NCI-H2196 (cell line): ENCODE measurements around the gene CCER1.

Experiments used
- DNase-seq: peaks from one replicate; lab custom pipeline; 2025; ENCODE audit not compliant: unreplicated experiment; lab: John Stamatoyannopoulos, UW

CCER1 gene

DNA sequence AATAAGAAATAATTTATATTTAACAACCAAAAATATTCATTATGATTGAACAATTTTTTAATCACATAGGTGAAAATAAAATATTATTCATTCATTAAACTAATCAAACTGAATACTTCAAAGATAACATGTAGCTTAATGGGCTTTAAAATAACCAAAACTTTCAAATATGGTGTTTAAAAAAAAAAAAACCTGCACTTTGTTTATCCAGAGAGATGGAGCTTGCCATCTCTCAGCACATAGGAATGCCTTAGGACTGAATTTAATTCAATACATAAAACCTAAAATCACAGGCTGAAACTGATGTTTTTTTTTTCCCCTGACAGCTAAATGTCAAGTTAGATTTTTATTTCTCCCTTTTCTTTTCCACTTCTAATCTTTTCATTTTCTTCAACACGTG is 14.4 kb upstream of the CCER1 start:
- DNase-seq: no peak

DNA sequence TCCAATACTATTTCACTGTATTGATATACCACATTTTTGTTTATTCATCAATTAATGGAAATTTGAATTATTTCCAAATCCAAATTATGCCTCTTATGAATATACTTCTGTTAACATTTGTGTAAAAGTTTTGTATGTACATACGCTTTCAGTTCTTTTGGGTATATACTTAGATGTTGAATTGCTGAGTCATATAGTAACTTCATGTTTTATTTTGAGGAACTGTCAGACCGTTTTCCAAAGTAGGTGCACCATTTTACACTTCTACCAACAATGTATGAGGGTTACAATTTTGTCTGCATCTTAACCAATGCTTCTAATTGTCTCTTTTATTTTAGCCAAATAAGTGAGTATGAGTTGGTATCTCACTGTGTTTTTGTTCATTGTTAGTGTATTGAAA is 10.2 kb upstream of the CCER1 start:
- no peak for DNase-seq

DNA sequence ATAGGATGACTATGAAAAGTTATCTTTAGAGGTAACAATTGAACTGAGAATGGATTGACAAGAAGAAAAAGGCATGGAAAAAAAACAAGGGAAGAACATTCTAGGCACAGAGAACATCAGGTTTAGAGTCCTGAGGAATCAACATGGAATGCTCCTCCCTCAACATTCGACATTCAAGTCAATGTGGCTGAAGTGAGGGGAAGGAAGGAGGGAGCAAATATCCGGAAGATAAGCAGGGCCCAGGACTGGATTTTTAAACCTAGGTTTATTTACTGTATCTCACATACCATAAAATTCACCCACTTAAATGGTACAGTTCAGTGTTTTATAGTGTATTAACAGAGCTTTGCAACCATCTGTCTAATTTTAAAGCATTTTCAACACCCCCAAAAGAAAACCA is 9.6 kb upstream of the CCER1 start:
- no peak for DNase-seq

DNA sequence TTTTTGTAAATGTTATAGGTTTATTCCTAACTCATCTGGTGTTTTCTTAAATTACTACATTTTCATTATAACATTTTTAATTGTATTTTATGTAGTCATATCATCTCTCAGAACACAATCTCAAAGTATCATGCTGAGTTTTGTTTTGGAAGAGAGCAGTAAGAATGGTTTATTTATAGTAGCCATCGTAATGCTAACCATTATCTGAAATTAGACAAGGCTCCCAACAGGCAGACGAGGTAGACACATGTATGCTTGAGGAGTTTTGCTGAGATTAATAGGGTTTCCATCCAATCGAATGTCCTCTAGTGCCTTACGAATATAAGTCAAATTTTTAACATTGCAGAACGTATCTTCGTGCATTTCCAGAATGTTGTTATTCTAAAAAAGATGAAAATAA is 9.0 kb upstream of the CCER1 start:
- DNase-seq: no peak

DNA sequence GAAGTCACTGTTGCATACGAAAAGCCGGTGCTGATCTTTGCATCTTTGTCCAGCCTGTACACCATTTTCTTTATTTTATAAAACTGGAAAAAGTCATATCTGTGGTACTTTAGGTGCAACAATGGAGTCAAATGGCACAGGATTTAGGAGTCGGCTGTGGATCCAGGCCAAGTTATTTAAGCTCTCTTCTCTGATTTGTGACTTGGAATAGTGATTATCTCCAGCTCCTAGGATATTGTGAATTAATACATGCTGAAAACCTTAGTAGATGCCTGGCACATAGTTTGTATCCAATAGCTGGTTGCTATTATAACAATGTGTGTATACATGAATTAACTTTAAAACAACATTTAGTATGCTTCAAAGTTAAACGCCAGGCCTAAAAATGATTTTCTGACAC is 6.2 kb upstream of the CCER1 start:
- DNase-seq: no peak

DNA sequence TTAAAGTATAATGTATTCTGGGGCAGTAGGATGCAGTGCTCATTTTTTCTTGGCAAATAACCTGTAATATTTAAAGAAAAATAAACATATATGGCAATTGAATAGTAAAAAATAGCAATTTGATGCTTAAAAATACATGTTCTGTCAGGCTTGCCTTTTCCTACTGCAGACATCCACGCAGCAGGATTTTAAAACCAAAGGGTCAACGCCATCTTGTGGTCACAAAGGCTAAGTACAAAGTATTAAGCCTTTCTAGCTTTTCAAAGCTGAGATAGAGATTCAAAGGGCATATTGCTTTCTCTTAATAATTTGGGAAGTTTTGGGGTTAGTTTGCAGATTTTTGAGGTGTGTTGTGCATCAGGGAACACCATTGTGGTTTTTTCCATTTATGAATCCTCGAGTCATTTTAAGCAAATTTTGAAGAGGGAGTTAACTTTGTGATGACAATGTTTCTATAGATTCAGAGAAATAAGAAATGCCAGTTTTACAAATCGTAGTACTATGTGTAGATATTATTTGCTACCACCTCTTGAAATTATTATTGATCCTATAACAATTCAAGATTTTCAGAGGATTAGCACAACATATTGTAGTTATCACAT is 4.7 kb upstream of the CCER1 start:
- DNase-seq: peak; percentile 45

DNA sequence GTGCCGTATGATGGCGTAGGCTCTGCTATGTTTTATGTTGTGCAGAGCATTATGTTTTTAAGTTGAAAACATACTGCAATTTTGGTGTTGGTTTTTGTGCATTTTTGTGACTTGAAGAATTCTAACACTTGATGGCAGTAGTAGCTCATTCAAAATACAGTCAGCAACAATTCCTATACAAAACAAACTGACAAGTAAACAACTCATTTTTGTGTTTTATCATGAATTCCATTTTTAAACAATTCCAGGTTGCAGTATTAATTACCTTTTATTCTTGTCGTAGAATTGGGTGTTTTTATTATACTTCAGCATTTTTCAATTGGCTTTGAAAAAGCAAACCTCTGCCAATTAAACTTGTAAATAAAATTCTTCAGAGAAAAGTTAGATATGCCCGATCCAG is 4.1 kb upstream of the CCER1 start:
- no peak for DNase-seq

DNA sequence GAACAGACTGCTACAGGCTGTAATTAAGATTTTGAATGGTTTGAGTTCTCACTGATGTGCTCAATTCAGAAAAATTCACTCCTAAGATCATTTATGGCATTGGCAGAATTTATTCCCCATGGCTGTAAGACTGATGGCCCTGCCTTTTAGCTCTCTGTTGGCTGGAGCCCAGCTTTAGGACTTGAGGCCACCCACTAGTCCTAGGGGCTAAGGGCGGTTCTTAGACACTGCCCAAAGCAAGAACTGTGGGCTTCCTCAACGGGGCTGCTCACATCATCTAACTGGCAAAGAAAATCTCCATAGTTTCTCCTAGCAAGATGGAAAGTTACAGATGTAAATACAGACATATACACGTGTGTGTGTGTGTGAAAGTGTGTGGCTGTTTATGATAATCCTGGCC is 3.4 kb upstream of the CCER1 start:
- no peak for DNase-seq

DNA sequence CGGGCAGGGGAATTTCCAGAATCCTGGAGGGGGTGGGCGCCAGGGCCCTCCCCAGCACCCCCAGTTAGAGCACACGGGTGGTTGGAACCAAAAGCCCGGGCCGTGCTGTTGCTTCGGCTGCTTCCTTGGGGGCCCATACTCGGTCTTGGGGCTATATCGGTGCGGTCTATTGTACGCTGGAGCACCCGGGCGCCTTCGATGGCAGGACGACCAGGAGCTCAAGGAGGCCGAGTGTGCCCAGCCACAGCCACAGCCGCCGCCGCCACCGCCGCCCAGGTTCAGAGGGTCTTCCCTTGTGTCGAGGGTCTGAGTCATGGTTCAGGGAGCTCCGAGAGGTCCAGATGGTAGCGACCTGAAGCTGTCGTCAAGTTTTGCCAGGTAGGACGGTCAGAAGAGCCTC is 548 bp downstream of the CCER1 start:
- DNase-seq: no peak

DNA sequence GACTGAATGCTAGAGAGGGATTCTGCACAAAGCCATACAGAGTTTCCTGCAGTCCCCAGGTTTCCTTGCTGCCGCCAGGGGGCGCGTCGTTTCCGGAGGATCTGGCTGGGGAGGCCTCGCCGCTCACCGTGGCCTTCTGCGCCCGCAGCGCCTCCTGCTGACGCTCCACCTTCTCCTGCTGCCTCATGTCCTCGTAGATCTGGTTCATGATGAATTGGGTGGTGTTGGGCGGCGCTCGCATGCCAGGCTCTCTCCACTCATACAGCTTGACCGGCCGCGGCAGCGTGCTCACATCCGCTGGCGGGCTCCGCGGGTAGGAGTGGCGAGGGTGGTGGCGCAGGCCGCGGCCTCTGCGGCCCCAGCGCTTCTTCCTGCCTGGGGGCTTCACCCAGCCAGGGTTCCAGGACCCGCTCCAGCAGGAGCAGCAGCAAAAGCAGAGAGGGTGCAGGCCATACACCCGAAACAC is 987 bp downstream of the CCER1 start:
- DNase-seq: no peak

DNA sequence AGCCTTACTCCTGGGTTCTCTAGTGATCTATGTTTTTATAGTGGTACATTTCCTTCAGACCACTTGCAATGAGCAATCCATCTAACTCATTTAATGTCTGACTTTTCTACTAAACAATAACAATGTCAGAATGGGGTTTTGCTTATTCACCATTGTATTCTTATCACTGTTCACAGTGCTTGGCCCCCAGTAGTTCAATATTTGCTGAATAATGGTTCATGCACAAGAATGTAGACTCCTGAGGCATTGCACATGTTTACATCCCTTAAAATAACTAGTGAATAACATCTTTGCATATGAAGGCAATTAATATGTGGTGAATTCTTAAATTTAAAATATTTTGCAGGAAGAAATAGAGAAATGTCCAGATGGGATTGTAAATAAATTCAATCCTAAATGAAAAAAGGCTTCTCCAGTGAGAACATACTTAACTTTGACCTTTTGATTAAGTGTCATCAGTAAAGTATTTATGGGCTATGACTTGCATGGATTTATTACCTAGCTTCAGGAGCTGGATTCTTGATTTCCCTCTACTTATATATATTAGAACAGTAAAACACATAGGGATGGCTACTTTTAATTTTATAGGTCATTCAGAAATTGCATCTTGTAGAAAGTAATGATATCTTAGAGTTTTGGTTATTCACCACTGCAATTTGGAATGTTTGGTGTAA is 3.4 kb downstream of the CCER1 start:
- no peak for DNase-seq

DNA sequence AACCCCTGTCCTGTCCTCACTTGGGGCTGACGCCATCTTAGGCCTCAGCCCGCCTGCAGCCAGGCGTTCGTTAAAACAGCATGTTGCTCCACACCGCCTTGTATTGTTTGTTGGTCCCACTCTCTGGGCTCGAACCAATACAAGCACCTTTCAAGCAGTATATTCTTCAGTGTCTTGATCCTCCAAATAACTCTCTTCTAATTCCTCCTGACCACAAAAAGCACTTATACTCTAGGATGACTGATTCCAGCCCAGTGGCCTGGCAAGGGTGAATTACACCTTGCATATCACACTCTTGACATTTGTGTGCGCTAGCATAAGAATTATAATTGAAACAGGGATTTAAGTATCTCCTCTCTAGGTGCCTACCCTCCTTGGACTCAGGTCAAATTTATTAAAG is 7.1 kb downstream of the CCER1 start:
- no peak for DNase-seq

DNA sequence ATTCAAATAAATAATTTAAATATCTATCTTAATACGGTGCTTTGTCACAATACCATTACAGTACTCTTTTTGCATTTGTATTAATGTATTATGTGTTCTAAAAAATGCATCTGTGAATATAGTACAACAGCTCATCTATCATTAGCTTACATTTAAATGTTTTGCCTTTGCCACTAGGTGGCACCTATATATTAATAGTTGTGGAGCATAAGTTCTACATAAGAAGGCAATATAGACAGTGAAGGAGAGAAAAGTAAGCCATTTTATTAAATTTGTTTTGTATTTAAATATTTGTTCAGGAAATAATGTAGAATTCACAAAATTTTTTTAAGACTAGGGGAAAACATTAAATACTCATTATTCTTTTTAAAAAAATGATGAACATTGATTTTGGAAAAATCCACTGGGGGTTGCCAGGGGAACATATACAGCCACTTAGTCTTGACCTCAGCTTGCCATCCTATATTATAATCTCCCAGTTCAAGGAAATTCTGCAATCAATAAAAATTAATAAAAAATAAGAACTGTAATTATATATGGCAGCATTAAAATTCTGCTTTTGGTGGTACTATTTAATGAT is 9.8 kb downstream of the CCER1 start:
- DNase-seq: peak; percentile 22

DNA sequence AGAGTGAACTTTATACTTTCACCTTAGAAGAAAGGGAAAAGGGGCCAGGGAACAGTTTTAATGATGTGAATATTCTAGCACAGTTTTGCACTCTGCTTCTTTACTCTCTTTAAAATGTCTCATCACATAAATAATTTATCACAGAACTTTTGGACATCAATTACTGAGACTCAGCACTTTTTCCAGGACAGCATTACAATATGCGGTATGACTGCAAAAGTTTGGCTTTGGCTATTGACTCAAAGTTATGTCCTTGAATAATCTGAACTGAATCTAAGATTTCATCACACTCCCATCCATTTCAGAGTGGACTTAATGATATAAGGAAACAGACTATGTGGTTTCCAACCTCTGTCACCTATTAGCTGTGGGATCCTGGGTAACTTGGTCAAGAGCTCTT is 11.7 kb downstream of the CCER1 start:
- DNase-seq: no peak

DNA sequence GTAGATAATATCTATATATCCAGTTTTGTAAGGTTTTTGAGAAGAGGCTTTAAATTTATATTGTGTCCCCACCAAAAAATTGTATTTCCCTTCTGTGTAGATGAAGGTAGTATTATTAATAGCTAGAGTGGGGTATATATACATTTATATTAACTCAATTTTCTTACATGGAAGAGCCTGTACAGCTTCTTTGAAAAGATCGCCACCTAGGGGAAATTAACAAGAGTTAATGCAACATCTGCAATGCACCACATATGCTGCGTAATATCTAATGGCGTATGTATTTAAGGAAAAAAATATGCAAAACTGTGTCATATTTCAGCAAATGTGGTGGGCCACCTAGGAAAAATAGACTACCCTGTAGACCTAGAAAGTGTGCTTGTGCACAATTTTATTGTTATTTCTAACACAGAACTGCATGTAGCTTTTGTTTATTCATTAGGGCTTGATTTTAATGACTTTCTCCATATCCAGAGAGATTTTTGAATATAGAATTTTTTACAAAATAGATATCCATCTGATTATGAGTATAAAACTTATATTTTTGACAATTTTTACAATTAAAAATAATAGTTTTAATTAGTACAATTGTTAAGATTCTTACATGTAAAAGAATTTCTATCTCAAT is 14.0 kb downstream of the CCER1 start:
- DNase-seq: peak; percentile 41

DNA sequence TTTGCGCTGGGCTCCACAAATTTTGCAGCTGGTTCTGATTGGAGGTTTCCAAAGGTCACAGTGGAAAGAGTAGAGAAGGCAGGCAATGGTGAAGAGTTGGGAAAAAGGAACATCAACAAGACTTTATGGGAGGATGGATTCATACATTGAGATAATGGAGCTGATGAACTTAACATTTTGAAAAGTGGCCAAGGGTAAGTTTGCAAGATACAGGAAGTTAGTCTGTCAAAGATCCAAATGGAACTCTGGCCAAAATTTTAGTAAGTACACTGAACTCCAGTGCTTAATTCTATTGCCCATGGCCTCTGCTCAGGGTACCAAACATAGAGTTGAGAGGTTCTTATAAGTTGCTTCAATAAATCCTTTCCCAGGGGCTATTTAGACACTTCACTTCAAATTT is 15.6 kb downstream of the CCER1 start:
- no peak for DNase-seq

DNA sequence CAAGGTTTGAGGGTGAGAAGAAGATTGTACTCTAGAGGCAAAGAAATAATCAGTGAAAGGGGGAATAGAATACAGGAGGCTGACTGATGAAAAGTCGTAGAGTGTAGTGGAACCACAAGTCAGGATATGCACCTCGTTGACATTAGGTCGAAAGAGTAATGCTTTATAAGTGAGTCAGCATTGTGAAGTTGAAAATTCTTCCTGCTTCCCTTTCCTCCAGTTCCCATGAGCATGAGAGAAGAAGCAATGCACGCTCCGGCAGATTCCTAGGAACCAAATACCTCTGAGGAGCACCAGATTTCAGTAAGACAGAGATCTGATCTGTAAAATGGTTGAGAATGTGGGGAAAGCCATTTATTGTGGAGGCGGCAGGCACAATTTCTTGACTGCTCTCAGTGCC is 16.5 kb downstream of the CCER1 start:
- no peak for DNase-seq

DNA sequence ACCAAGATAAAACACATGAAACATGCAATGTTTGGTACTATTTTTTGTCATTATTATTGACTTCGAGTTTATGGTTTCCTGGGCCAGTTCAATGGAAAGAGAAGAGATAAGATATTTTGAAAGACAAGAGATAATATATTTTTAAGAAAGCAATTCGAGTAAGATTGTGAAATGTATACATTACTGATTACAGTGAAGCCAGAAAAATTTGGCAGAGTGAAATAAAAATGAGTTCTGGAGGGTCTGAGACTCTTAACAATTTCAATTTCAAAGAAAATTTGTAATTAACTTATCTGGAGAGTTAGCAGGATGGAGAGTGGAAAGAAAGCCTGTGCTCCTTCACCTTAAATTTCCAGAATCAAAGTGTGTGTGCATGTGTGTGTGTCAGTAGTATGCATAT is 17.3 kb downstream of the CCER1 start:
- DNase-seq: no peak

DNA sequence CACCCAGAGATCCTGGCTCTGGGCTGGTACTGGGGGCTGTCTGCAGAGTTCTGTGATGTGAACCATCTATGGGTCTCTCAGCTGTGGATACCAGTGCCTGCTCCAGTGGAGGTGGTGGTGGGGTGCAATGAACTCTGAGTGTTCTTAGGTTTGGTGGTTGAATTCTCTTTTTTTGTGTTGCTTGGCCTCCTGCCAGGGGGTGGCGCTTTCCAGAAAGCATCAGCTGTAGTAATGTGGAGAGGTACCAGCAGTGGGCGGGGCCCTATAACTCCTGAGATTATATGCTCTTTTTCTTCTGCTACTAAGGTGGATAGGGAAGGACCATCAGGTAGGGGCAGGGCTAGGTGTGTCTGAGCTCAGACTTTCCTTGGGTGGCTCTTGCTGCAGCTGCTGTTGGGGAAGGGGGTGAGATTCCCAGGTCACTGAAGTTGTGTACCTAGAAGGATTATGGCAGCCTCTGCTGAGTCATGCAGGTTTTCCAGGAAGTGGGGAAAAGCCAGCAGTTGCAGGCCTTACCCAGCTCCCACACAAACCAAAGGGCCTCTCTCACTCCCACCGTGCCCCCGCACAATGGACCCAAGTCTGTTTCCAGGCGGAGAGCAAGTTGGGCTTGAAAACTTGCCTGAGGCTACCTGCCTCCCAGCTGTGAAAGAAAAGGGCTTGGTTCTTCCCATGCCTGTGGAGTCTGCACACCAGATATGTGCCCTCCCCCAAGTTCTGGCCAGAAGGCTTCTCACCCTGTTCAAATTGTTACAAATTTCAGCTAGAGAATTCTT is 18.6 kb downstream of the CCER1 start:
- no peak for DNase-seq

DNA sequence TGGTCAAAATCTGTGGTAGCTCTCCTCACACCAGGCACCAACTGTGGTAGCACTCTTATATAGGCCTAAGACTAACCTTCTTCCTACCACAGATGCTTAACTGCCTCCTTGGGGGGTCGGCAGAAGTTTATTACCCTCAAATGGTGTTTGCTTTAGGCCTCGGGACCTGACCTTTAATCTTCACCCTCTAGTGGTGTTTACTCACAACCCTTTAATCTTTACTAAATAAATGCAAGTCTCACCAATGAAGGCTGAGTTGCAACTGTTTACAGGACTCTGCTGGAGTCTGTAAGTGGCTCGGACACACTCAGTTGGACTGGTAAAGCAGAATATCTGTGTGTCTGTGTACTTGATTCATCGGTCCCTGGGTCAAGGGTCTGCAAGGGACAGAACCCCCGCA is 29.4 kb downstream of the CCER1 start:
- no peak for DNase-seq

DNA sequence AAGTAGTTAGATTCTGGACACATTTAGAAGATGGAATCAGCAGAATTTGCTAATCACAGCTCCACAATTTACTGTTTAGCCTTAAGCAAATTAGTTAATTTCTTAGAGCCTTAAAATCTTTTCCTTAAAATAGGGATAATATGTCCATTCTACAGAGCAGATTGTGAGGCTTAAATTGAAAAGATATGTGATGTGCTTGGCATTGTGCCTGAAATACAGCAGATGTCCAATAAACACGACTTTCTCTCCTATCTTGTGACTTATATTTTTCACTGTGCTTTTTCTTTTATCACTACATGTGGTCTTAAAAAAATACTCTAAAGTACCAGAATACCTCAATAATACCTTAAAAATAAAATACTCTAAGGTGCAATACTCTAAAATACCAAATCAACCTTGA is 30.6 kb downstream of the CCER1 start:
- no peak for DNase-seq
